HL-60 (cell line): ENCODE measurements around the gene MAGOHB.

Experiments
- GABPA ChIP-seq: IDR thresholded peaks from 2 replicates; pipeline ENCODE4 v1.6.1; 2012; ENCODE audit warnings: low read depth
- POLR2AphosphoS5 ChIP-seq: IDR thresholded peaks from 2 replicates; pipeline ENCODE4 v1.6.1; 2012; ENCODE audit warnings: low read depth
- TF ChIP-seq, protein P1 (sequence below): IDR thresholded peaks from 2 replicates; pipeline ENCODE4 v1.6.1; 2012; ENCODE audit warnings: low read depth; ENCODE audit not compliant: insufficient replicate concordance
- TF ChIP-seq, protein P2 (sequence below): IDR thresholded peaks from one replicate; pipeline ENCODE4 v1.5.1; 2011; ENCODE audit warnings: low read length, control low read depth, inconsistent platforms; ENCODE audit not compliant: insufficient read depth

DNA sequence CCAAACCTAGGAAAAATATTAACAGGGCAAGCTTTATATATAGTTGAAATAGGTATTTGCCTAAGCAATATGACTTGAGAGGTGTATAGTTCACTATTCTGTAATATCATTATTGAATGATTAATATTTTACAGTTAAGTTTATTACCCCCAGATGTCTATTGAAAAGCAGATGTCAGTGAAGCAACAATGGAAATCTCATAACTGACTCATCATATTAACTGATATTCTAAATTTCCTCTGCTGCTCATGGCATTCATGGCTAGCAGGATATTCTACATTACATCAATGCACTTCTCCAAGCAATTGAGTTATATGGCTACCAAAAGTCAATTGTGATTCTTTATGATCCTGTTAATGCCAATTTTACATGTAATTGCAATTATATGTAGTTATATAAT lies 9.7 kb upstream of the MAGOHB start:
- TF ChIP-seq POLR2AphosphoS5 (no peak), GABPA (no peak)
- TF ChIP-seq, protein P1, sequence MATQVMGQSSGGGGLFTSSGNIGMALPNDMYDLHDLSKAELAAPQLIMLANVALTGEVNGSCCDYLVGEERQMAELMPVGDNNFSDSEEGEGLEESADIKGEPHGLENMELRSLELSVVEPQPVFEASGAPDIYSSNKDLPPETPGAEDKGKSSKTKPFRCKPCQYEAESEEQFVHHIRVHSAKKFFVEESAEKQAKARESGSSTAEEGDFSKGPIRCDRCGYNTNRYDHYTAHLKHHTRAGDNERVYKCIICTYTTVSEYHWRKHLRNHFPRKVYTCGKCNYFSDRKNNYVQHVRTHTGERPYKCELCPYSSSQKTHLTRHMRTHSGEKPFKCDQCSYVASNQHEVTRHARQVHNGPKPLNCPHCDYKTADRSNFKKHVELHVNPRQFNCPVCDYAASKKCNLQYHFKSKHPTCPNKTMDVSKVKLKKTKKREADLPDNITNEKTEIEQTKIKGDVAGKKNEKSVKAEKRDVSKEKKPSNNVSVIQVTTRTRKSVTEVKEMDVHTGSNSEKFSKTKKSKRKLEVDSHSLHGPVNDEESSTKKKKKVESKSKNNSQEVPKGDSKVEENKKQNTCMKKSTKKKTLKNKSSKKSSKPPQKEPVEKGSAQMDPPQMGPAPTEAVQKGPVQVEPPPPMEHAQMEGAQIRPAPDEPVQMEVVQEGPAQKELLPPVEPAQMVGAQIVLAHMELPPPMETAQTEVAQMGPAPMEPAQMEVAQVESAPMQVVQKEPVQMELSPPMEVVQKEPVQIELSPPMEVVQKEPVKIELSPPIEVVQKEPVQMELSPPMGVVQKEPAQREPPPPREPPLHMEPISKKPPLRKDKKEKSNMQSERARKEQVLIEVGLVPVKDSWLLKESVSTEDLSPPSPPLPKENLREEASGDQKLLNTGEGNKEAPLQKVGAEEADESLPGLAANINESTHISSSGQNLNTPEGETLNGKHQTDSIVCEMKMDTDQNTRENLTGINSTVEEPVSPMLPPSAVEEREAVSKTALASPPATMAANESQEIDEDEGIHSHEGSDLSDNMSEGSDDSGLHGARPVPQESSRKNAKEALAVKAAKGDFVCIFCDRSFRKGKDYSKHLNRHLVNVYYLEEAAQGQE, result no peak
- TF ChIP-seq, protein P2, sequence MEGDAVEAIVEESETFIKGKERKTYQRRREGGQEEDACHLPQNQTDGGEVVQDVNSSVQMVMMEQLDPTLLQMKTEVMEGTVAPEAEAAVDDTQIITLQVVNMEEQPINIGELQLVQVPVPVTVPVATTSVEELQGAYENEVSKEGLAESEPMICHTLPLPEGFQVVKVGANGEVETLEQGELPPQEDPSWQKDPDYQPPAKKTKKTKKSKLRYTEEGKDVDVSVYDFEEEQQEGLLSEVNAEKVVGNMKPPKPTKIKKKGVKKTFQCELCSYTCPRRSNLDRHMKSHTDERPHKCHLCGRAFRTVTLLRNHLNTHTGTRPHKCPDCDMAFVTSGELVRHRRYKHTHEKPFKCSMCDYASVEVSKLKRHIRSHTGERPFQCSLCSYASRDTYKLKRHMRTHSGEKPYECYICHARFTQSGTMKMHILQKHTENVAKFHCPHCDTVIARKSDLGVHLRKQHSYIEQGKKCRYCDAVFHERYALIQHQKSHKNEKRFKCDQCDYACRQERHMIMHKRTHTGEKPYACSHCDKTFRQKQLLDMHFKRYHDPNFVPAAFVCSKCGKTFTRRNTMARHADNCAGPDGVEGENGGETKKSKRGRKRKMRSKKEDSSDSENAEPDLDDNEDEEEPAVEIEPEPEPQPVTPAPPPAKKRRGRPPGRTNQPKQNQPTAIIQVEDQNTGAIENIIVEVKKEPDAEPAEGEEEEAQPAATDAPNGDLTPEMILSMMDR, result no peak
